RKO (cell line): Measurements from ENCODE around the gene LYPLAL1.

Source experiments
- DNase-seq: peaks from one replicate; pipeline ENCODE4 v3.0.0-alpha.2; 2016; ENCODE audit warnings: low spot score

Gene LYPLAL1

DNA sequence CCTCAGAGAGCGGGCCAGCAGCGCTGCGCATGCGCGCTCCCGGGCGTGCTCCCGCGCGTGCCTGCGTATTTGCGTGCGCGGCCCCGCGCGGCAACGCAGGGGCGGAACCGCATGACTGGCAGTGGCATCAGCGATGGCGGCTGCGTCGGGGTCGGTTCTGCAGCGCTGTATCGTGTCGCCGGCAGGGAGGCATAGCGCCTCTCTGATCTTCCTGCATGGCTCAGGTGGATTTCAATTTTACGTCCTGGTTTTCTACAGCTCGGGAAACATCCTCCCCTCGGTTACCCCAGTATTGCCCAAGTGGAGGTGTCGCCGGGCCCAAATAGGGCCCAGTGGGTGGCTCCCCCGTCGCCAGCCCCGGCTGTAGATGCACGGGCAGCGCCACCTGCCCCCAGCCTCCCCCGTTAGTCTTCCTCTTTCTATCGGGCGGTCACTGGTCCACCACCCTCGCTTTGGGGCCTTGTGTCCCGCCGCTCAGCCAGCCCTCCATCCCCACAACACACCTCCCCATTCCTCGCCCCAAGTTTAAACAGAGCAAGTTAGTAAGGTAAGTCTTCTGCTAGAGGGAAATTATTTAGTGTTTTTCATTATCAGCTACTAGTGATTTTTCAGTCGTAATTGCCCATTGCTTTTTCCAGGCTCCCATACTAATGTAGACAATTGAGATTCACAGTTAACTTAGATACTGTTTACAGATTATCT lies at the start of gene LYPLAL1:
Gene LYPLAL1 (plus strand): TSS at position 121 of the 702 bp plus-strand sequence. CDS start 13 bp downstream, at position 134.
- peak; percentile 92 for DNase-seq

DNA sequence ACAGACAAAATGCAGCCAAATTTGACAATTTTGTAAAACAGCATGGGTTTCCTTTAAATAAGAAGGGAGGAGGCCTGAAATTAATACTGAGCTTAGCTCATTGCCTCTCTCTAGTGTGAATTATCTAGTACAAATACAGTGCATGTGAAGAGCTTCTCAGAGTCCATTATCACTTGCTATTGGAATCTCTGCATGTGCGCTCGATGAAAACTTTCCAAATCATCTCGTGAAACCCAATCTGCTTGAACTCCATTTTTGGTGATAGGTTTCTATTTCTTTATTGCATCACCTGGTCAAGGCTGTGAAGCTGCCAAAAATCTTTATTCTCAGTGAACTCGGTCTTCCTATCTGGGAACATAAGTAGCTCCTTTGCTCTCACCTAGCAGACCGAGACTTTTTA lies 49.5 kb upstream of the LYPLAL1 start:
- DNase-seq = no peak

DNA sequence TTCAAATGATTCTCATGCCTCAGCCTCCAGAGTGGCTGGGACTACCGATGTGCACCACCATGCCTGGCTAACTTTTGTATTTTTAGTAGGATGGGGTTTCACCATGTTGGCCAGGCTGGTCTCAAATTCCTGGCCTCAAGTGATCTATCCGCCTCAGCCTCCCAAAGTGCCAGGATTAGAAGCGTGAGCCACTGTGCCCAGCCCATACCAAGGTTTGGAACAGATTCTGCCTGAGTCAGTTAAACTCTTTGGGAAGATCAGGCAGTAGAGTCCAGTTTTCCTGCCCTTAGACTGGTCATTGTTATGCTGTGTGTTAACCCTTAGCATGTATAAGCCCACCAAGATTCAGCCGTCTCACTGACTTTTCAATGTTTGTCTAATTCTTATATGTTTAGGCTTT lies 48.3 kb upstream of the LYPLAL1 start:
- DNase-seq = no peak

GRCh38 chr1:219126377-219126776 lies 47.3 kb upstream of the LYPLAL1 start:
- no peak for DNase-seq

DNA sequence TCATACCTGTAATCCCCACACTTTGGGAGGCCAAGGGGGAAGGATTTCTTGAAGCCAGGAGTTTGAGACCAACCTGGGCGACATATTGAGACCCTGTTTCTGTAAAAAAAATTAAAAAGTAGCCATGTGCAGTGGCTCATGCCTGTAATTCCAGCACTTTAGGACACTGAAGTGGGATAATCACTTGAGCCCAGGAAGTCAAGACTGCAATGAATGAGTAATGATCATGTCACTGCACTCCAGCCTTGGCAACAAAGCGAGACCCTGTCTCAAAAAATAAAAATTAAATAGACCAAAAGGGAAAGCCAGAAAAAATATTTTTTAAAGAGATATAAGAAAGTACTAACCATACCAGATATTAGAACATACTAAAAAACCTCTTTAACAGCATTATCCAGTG lies 44.7 kb upstream of the LYPLAL1 start:
- peak; percentile 26 for DNase-seq

GRCh38 chr1:219130366-219130935 lies 43.2 kb upstream of the LYPLAL1 start:
- no peak for DNase-seq

DNA sequence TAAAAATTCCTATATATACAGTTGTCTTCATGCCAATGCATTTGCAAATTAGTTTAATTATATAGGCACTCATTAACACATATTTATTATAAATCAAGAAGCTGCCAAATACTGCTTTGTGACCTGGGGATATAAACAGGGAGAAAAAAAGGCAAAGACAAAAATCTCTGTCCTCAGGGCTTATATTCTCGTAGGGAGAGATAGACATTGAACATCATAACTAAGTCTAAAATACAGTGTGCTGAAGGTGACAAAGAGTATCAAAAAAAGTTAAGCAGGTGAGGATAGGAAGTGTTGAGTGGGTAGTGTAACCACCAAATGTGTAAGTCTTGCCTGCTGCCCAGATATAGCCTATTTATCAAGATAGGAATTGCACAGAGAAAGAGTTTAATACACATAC lies 40.7 kb upstream of the LYPLAL1 start:
- no peak for DNase-seq

DNA sequence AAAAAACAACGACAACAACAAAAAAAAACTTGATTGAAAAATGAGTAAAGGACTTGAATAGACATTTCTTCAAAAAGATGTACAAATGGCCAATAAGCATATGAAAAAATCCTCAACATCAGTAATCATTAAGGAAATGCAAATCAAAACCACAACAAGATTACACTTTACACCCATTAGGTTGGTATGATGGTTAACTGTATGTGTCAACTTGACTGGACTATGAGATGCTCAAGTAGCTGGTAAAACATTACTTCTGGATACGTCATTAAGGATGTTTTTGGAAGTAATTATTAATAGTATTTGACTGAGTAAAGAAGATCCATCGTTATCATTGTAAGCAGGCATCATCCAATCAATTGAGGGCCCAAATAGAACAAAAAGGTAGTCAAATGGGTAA lies 34.9 kb upstream of the LYPLAL1 start:
- no peak for DNase-seq

DNA sequence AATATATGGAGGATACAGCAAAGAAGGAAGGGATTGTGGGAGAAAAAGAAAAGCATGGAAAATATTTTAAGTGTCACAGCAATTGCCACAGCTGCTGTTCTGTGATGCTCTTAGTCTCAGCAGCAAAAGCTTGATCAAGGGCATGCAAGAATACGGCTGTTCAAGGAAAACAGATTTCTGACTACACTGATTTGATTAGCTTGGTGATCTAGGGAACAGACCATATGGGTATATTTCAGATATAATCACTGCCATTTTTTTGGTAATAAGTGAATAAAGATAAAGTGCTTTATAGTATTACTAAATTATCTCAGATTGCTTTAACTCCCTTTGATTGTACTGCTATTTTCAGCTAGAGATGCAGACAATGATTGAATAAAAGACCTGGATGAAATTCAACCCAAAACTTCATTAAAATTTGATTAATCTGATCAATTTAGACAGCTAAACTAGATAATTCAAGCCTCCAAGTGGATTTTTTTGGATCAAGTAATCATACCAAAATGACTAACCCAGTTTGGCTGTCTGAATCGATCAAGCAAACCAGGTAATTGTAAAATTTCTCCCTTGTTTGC lies 33.3 kb upstream of the LYPLAL1 start:
- no peak for DNase-seq

DNA sequence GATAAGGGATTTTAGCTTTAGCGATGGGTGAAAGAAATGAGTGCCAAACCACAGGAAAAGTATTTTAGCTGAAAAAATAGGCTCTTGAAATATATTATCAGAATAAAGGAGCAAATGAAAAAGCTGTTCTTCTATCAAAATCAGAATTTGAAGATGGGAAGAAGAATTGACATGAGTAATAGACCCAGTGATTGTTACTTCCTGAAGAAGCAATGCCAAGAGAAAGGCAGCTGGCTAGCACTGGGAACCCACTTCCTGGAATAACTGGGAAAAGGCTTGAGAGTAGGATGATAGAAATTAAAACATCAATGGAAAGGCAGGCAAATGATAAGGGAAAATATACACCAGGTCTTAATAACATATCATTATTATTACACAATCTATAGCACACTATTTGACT lies 29.9 kb upstream of the LYPLAL1 start:
- DNase-seq = peak; percentile 12

DNA sequence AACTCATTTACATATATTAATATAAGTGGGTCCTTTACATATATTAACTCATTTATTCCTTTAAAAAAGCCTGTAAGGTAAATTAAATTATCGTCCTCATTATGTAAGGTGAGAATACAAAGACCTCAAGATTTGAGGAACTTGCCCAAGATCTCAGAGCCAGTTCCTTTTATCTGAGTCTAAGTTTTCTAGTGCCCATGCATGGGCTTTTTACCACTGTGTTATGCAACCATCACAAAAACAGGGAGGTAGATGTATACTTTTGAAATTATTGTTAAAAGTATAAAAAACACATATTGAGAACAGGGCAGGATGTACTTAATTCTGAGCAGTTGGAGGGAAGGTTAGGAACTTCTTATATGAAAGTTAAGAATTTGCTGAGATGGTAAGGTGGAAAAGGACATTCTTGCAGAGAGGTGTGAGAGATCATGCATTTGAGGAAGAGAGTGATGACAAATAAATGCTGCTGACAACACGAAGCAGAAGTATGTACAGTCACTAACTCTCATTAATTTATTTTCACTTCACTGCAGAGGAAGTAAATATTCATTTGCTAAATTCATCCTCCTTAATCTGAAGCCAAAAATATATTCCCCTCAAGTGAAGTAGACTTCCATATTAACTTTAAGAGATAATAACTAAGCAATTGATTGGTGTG lies 28.9 kb upstream of the LYPLAL1 start:
- DNase-seq = no peak

GRCh38 chr1:219147571-219148019 lies 26.1 kb upstream of the LYPLAL1 start:
- DNase-seq = no peak

- no peak for DNase-seq
Measured at GRCh38 chr1:219149009-219149577, 24.6 kb upstream of the LYPLAL1 start.

DNA sequence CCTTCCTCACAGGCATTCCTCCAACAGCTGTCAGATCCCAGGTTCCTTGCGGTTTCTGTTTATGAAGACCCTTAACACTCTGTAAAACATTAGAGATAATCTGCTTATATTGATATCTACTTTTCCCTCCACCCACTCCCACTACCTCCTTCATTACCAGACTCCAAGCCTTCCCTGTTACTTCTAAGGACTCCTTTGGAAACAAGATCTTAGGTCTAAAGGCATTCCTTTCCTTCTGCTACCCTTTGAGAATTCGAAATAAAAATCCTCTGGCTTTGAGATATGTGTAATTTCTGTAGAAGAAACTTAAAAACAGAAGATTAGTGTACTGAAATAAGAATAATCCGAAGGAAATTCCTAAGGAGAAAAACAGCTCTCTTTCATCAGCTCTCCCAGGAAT lies 23.7 kb upstream of the LYPLAL1 start:
- DNase-seq = no peak

DNA sequence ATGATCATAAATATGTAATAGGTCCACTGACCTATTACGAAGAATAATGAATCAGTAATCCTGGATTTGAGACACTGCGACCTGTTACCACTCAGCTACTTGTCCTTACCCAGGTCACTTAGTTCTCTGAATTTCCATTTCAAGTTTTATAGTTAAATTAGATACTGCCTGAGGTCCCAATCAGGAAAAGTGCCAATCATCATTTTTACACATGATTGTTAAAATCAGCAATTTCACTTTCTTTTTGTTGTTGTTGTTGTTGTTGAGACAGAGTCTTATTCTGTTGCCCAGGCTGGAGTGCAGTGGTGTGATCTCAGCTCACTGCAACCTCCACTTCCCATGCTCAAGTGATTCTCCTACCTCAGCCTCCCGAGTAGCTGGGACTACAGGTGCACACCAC lies 22.8 kb upstream of the LYPLAL1 start:
- no peak for DNase-seq

DNA sequence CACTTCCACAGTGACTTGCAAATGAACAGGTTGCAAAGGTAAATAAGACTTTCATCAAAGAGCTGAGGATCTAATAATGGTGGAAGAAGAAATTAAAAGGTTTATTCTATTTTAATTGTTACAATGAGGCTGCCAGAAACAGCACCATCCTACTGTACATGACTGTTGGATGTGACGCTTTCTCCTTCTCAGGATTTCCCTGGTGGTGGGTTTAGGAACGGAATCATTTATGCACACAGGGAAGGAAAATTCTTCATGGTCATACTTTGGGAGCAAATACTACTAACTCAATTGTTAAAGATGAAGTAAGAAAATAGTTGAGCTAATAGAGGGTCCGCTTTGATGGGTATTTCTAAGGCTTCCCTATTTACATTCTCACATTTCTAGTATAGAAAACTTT lies 22.2 kb upstream of the LYPLAL1 start:
- no peak for DNase-seq

DNA sequence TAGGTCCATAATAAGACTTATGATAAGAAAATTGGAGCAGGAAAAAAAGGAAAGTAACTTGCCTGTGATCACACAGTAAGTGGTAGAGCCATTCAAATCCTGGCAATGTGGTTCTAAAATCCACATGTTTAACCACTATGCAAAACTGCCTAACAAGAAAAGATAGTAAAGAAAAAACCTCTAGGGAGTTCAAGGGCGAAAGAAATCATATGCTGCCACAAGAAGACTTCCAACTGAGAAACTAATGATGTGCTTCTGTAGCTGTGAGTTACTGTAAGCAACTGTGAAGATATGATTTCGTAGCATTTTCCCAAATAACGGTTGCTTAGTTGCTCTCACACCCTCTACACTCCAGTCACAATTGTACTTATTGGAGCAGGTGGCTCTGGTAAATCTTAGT lies 20.9 kb upstream of the LYPLAL1 start:
- DNase-seq = no peak

GRCh38 chr1:219153723-219154122 lies 20.0 kb upstream of the LYPLAL1 start:
- no peak for DNase-seq

- DNase-seq = no peak
Measured at GRCh38 chr1:219155135-219155534, 18.5 kb upstream of the LYPLAL1 start.

GRCh38 chr1:219159946-219160645 lies 13.6 kb upstream of the LYPLAL1 start:
- no peak for DNase-seq

DNA sequence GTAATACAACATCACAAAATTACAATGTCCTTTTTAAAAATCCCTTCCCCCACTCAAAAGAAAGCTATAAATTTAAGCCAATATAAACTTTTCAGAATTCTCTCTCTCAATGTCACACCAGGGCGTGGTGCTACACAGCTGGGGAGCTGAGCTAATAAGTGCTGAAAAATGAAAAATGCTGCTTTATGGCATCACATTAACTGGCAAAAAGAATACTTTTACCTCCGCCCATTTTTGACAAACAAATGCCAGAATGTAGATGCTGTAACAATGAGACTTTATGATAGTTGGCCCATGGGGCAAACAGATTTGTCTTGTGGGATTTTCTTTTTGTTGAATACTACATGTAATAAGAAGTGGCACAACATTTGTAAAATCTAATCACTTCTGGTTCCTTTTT lies 12.7 kb upstream of the LYPLAL1 start:
- DNase-seq = no peak

DNA sequence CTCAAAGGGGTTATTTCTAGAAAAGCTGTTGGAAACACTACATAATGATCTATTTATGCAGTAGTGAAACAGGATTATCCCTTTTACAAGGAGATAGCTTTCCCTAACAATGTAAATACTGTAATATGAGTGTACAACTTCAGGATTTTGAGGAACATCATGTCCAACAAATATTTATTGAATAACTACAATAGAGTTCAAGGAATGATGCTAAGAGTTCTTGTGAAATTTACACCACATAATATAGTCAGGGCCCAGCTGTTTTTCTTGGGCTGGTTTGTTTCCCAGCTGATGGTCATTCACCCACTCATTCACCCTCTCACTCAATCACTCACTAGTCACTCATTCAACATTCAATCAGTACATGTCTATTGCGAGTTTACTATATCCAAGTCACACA lies 12.3 kb upstream of the LYPLAL1 start:
- no peak for DNase-seq
